Loucy (cell line): ENCODE measurements around the gene SLC6A13.

Experiments used
- H2AFZ ChIP-seq: fragments of 200-600 bp; sonication (generic); 2 replicates; pipeline ENCODE4 v1.6.0; 2016; ENCODE audit warnings: antibody characterized with exemption, mild to moderate bottlenecking, low read length, moderate library complexity
- H3F3A ChIP-seq: fragments of 200-600 bp; 2 replicates; pipeline ENCODE4 v1.6.0; 2016; ENCODE audit warnings: antibody characterized with exemption, low read depth, mild to moderate bottlenecking
- H3K27me3 ChIP-seq: fragments of 200-600 bp; sonication (generic); 2 replicates; pipeline ENCODE4 v1.6.1; 2014; ENCODE audit warnings: low read length, mild to moderate bottlenecking; ENCODE audit not compliant: insufficient read depth, poor library complexity, severe bottlenecking
- H3K36me3 ChIP-seq: fragments of 200-600 bp; sonication (generic); 2 replicates; pipeline ENCODE4 v1.6.1; 2016; ENCODE audit warnings: low read length; ENCODE audit not compliant: insufficient read depth
- H3K4me1 ChIP-seq: fragments of 200-600 bp; sonication (generic); 2 replicates; pipeline ENCODE4 v1.5.1; 2014; ENCODE audit warnings: low read length, mild to moderate bottlenecking; ENCODE audit not compliant: insufficient read depth, poor library complexity, severe bottlenecking
- H3K4me2 ChIP-seq: fragments of 200-600 bp; sonication (generic); 2 replicates; pipeline ENCODE4 v1.6.0; 2014; ENCODE audit warnings: antibody characterized with exemption, low read length, low read depth, mild to moderate bottlenecking; ENCODE audit not compliant: poor library complexity, severe bottlenecking
- H3K4me3 ChIP-seq: fragments of 200-600 bp; sonication (generic); 2 replicates; pipeline ENCODE4 v1.5.1; 2014; ENCODE audit warnings: low read length, mild to moderate bottlenecking, mixed read lengths; ENCODE audit not compliant: poor library complexity, severe bottlenecking
- H3K79me2 ChIP-seq: fragments of 200-600 bp; sonication (generic); 2 replicates; pipeline ENCODE4 v1.6.1; 2014; ENCODE audit warnings: low read length; ENCODE audit not compliant: insufficient read depth
- H3K9ac ChIP-seq: fragments of 200-600 bp; sonication (generic); 2 replicates; pipeline ENCODE4 v1.6.0; 2014; ENCODE audit warnings: mild to moderate bottlenecking, low read depth, low read length, moderate library complexity; ENCODE audit not compliant: poor library complexity, severe bottlenecking
- H3K9me2 ChIP-seq: fragments of 200-600 bp; sonication (generic); replicated peaks from 2 replicates; pipeline ENCODE4 v1.6.1; 2016; ENCODE audit warnings: low read depth, low read length, mixed read lengths
- H3K9me3 ChIP-seq: fragments of 200-600 bp; sonication (generic); 2 replicates; pipeline ENCODE4 v1.6.1; 2014; ENCODE audit warnings: mild to moderate bottlenecking, antibody characterized with exemption, low read length, low read depth; ENCODE audit not compliant: insufficient read depth
- H4K20me1 ChIP-seq: fragments of 200-600 bp; sonication (generic); 2 replicates; pipeline ENCODE4 v1.6.0; 2014; ENCODE audit warnings: antibody characterized with exemption, low read length, mild to moderate bottlenecking; ENCODE audit not compliant: insufficient read depth, poor library complexity, severe bottlenecking
- CTCF ChIP-seq: fragments of 200-600 bp; sonication (generic); conservative IDR thresholded peaks from 2 replicates; pipeline ENCODE4 v1.5.1; 2014; ENCODE audit warnings: mild to moderate bottlenecking, antibody characterized with exemption, low read length
- EZH2phosphoT487 ChIP-seq: fragments of 200-600 bp; IDR thresholded peaks from 2 replicates; pipeline ENCODE4 v1.6.1; 2018; ENCODE audit warnings: antibody characterized with exemption, mild to moderate bottlenecking, moderate library complexity, borderline replicate concordance

Gene SLC6A13

GRCh38 chr12:228846-229200 lies 33.8 kb downstream of the SLC6A13 start:
- Histone ChIP-seq H3K4me3 (no peak overlapping the region), H3F3A (no peaks in the 10 kb centered on the region), H3K79me2 (no peaks in the 10 kb centered on the region), H2AFZ (no peak overlapping the region), H3K27me3 (no peaks in the 10 kb centered on the region), H4K20me1 (no peaks in the 10 kb centered on the region), H3K9me2 (no peaks in the 10 kb centered on the region), H3K9ac (no peak overlapping the region), H3K4me2 (no peak overlapping the region), H3K4me1 (peaks cover 10% of the 10 kb centered on the region), H3K36me3 (no peaks in the 10 kb centered on the region), H3K9me3 (no peaks in the 10 kb centered on the region)
- TF ChIP-seq CTCF (no peak), EZH2phosphoT487 (no peak)

- TF ChIP-seq EZH2phosphoT487 (no peak), CTCF (no peak)
- Histone ChIP-seq H3K27me3 (no peaks in the 10 kb centered on the region), H4K20me1 (no peaks in the 10 kb centered on the region), H3K9ac (no peak overlapping the region), H3F3A (no peaks in the 10 kb centered on the region), H3K4me3 (no peak overlapping the region), H3K4me2 (no peak overlapping the region), H3K9me2 (no peaks in the 10 kb centered on the region), H3K9me3 (no peaks in the 10 kb centered on the region), H3K4me1 (peaks cover 7% of the 10 kb centered on the region), H3K79me2 (no peaks in the 10 kb centered on the region), H2AFZ (no peak overlapping the region), H3K36me3 (no peaks in the 10 kb centered on the region)
These were observed 34.5 kb downstream of the SLC6A13 start for GRCh38 chr12:227923-228845.

DNA sequence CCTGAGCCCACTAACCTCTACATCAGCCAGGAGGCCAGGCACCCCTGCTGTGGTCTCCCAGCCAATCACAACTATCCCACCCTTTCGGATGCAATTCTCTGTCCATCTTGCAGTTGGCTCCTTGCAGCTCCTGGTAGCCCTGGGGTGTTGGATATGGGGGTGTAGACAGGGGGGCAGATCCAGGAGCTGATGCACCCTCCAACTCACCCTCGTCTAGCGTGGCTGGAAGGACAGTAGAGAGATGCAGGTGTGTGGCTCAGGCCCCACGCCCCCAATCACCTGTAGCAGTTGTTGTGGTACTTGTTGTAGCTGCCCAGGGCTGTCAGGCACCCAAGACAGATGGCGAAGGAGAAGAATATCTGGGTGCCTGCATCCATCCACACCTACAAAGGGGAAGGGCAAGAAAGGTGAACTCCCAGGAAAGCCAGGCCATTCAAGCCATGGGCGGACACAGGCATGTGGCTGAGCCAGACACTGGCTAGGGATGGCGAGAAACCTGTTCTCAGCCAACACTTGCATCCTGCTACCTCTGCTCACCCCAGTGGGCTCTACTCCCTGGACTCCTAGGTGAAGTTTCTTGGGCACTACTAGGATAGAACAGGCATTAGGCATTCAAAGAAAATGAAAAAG lies 35.2 kb downstream of the SLC6A13 start:
- no peak overlapping the region for H2AFZ ChIP-seq
- H3F3A ChIP-seq, result no peaks in the 10 kb centered on the region
- no peaks in the 10 kb centered on the region for H3K9me3 ChIP-seq
- H4K20me1 ChIP-seq, result no peaks in the 10 kb centered on the region
- peaks cover 11% of the 10 kb centered on the region for H3K4me1 ChIP-seq
- H3K27me3 ChIP-seq, result no peaks in the 10 kb centered on the region
- H3K36me3 ChIP-seq, result no peaks in the 10 kb centered on the region
- H3K4me3 ChIP-seq, result no peak overlapping the region
- H3K9ac ChIP-seq, result no peak overlapping the region
- no peak overlapping the region for H3K4me2 ChIP-seq
- H3K79me2 ChIP-seq, result no peaks in the 10 kb centered on the region
- H3K9me2 ChIP-seq, result no peaks in the 10 kb centered on the region
- TF ChIP-seq CTCF (no peak), EZH2phosphoT487 (no peak)
